NCI-H146 (cell line): ENCODE measurements around the gene RND1.
A peak's percentile ranks its signal among the peaks of the same experiment; 100 is the strongest.

Experiments
- DNase-seq: peaks from one replicate; lab custom pipeline; 2025; lab: John Stamatoyannopoulos, UW

RND1 gene

GRCh38 chr12:48827513-48828096, 38.1 kb downstream of the RND1 start:
- no peak for DNase-seq

GRCh38 chr12:48827026-48827425, 38.6 kb downstream of the RND1 start:
- no peak for DNase-seq

GRCh38 chr12:48826209-48826855, 39.3 kb downstream of the RND1 start:
- DNase-seq: no peak

- DNase-seq: no peak
Measured at GRCh38 chr12:48824905-48825304, 40.8 kb downstream of the RND1 start.

- no peak for DNase-seq
Measured at GRCh38 chr12:48824112-48824511, 41.6 kb downstream of the RND1 start.

- no peak for DNase-seq
Measured at GRCh38 chr12:48823281-48823680, 42.4 kb downstream of the RND1 start.

GRCh38 chr12:48822711-48823110, 43.0 kb downstream of the RND1 start:
- DNase-seq: no peak

GRCh38 chr12:48822139-48822538, 43.5 kb downstream of the RND1 start:
- no peak for DNase-seq

GRCh38 chr12:48819986-48820725, 45.5 kb downstream of the RND1 start:
- DNase-seq: no peak

GRCh38 chr12:48818831-48819590, 46.7 kb downstream of the RND1 start:
- DNase-seq: peak; percentile 66

GRCh38 chr12:48817873-48818830, 47.5 kb downstream of the RND1 start, which contains the start of gene CACNB3:
Gene CACNB3 (plus strand): TSS chr12:48818496. CDS start chr12:48818930, 434 bp downstream.
- peak; percentile 92 for DNase-seq

- no peak for DNase-seq
Measured at GRCh38 chr12:48816143-48816854, 49.4 kb downstream of the RND1 start.

- peak; percentile 92 for DNase-seq
Measured at GRCh38 chr12:48815126-48816110, 50.3 kb downstream of the RND1 start.

- peak; percentile 77 for DNase-seq
Measured at GRCh38 chr12:48814262-48815125, 51.2 kb downstream of the RND1 start.

- DNase-seq: peak; percentile 33
Measured at GRCh38 chr12:48813465-48814261, 52.0 kb downstream of the RND1 start.

GRCh38 chr12:48812389-48812788, 53.3 kb downstream of the RND1 start:
- no peak for DNase-seq

GRCh38 chr12:48811437-48812090, 54.1 kb downstream of the RND1 start:
- no peak for DNase-seq
